CD4-positive, alpha-beta memory T cell (primary cell): ENCODE data around the gene MAPK4. TPM values are rescaled to one million over a fixed set of nuclear protein-coding genes. Genes with fewer than 3 reads are reported as not detected.

ENCODE experiments used
- CTCF ChIA-PET: fragments of 350-600 bp; sonication (Branson Sonifier 250); formaldehyde crosslinking; loops from one replicate; lab custom pipeline; 2021; ENCODE audit warnings: inconsistent platforms; ENCODE audit not compliant: partially characterized antibody; lab: Charles Lee
- POLR2A ChIA-PET: fragments of 350-600 bp; sonication (Branson Sonifier 250); formaldehyde crosslinking; loops from one replicate; lab custom pipeline; 2021; ENCODE audit not compliant: partially characterized antibody; lab: Charles Lee
- DNase-seq, 5 donors: peaks; one replicate each; pipeline versions ENCODE4 v3.0.0 to v3.0.0-alpha.2; 2020 to 2022; ENCODE audit warnings: mixed read lengths in 1 of 5
- H3K27ac ChIP-seq: one replicate; pipeline ENCODE4 v1.7.0; 2013; ENCODE audit warnings: low read depth, low read length
- H3K27me3 ChIP-seq: 2 replicates; pipeline ENCODE4 v1.7.0; 2013; ENCODE audit warnings: mild to moderate bottlenecking, low read length, moderate library complexity; ENCODE audit not compliant: insufficient read depth
- H3K36me3 ChIP-seq: 2 replicates; pipeline ENCODE4 v1.7.0; 2013; ENCODE audit warnings: mild to moderate bottlenecking, low read length, moderate library complexity; ENCODE audit not compliant: insufficient read depth
- H3K4me1 ChIP-seq: 2 replicates; pipeline ENCODE4 v1.7.0; 2013; ENCODE audit warnings: mild to moderate bottlenecking, low read length, moderate library complexity; ENCODE audit not compliant: insufficient read depth
- H3K4me3 ChIP-seq, 2 donors: one replicate each; pipeline ENCODE4 v1.7.0; 2013; ENCODE audit warnings: low read length in 2 of 2, mild to moderate bottlenecking in 1 of 2
- H3K9me3 ChIP-seq, 2 donors: one replicate each; pipeline ENCODE4 v1.7.0; 2013; ENCODE audit warnings: low read length in 2 of 2, control low read depth in 1 of 2; ENCODE audit not compliant: control insufficient read depth in 1 of 2
- H3K27ac Mint-ChIP-seq, 7 donors: one replicate each; pipeline ENCODE4 v1.8.0; 2020 to 2021; ENCODE audit warnings: mixed read lengths in 7 of 7, mild to moderate bottlenecking in 6 of 7, inconsistent platforms in 3 of 7, moderate library complexity in 3 of 7
- H3K27me3 Mint-ChIP-seq, 2 donors: one replicate each; pipeline ENCODE4 v1.8.0; 2020 to 2021; ENCODE audit warnings: mixed read lengths in 2 of 2
- H3K36me3 Mint-ChIP-seq, 2 donors: one replicate each; pipeline ENCODE4 v1.8.0; 2020 to 2021; ENCODE audit warnings: mixed read lengths in 2 of 2, inconsistent platforms in 1 of 2, mild to moderate bottlenecking in 1 of 2
- H3K4me1 Mint-ChIP-seq, 4 donors: one replicate each; pipeline ENCODE4 v1.8.0; 2020 to 2021; ENCODE audit warnings: mixed read lengths in 4 of 4, mild to moderate bottlenecking in 1 of 4
- H3K4me3 Mint-ChIP-seq, 8 donors: one replicate each; pipeline ENCODE4 v1.8.0; 2020 to 2021; ENCODE audit warnings: mixed read lengths in 8 of 8, mild to moderate bottlenecking in 7 of 8, moderate library complexity in 6 of 8, inconsistent platforms in 3 of 8
- H3K9me3 Mint-ChIP-seq, 8 donors: one replicate each; pipeline ENCODE4 v1.8.0; 2020 to 2021; ENCODE audit warnings: mixed read lengths in 8 of 8, mild to moderate bottlenecking in 5 of 8, inconsistent platforms in 3 of 8, moderate library complexity in 1 of 8
- intact Hi-C: fragments of 100-400 bp; cut with micrococcal nuclease; formaldehyde crosslinking; loops from one replicate; pipeline ENCODE4 v1.15.1; 2023
- polyA plus RNA-seq, 2 donors: library from polyadenylated mRNA; unstranded; fragments of 300-500 nt; fragmentation: Illumina TruSeq; gene quantifications; one replicate each; pipeline ENCODE4 v1.2.3, GENCODE V29; 2021
- total RNA-seq, 2 experiments: library from RNA; stranded (reverse); gene quantifications; one replicate each; pipeline ENCODE4 v1.2.3, GENCODE V29; 2021

MAPK4 gene
- total and polyA plus RNA-seq, 4 experiments from 2014 or later: not detected

GRCh38 chr18:50680966-50681365, 121.1 kb downstream of the MAPK4 start:
- Mint-ChIP-seq H3K9me3 (peaks cover 0 to 3% (median 0%) of the 10 kb centered on the region in 8 donors), H3K4me1 (no peaks in the 10 kb centered on the region), H3K27ac (no peak overlapping the region), H3K27me3 (peaks cover 3% of the 10 kb centered on the region in 2 donors), H3K36me3 (no peaks in the 10 kb centered on the region), H3K4me3 (no peak overlapping the region)
- Histone ChIP-seq H3K9me3 (no peaks in the 10 kb centered on the region), H3K27ac (no peak overlapping the region), H3K4me3 (no peak overlapping the region), H3K36me3 (no peaks in the 10 kb centered on the region), H3K4me1 (no peaks in the 10 kb centered on the region), H3K27me3 (no peaks in the 10 kb centered on the region)
- intact Hi-C loops: no loop called here
- ChIA-PET POLR2A (no interaction called here), CTCF (no interaction called here)
- no peak for DNase-seq

- Mint-ChIP-seq H3K4me3 (no peak overlapping the region), H3K9me3 (peaks cover 0 to 3% (median 0%) of the 10 kb centered on the region in 8 donors), H3K27me3 (peaks cover 2 to 3% of the 10 kb centered on the region in 2 donors), H3K4me1 (no peaks in the 10 kb centered on the region), H3K36me3 (no peaks in the 10 kb centered on the region), H3K27ac (no peak overlapping the region)
- Histone ChIP-seq H3K27ac (no peak overlapping the region), H3K4me1 (no peaks in the 10 kb centered on the region), H3K4me3 (no peak overlapping the region), H3K9me3 (no peaks in the 10 kb centered on the region), H3K36me3 (no peaks in the 10 kb centered on the region), H3K27me3 (no peaks in the 10 kb centered on the region)
- intact Hi-C loops: no loop called here
- DNase-seq: no peak
- ChIA-PET POLR2A (no interaction called here), CTCF (no interaction called here)
Measured at GRCh38 chr18:50682852-50683251, 123.0 kb downstream of the MAPK4 start.

DNA sequence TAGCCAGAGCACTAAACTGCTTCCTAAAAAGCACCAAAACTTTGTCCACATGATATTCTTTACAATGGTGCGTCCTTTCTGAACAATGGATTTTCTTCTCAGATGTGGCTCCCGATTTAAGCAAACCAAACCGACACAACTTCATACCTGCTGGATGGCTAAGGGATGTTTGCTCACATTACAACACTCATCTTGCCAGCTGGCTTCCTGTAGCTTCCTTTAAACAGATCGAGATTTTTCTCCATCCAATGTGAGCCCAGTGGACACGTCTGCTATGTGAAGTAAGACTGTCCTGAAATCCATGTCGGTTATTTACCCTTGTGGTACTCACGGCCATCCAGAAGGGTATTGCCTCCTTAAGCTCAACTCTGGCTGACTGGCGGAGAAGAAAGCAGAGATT, 126.5 kb downstream of the MAPK4 start:
- H3K36me3 Mint-ChIP-seq: no peaks in the 10 kb centered on the region
- DNase-seq: no peak
- H3K27ac Mint-ChIP-seq: no peak overlapping the region
- ChIA-PET POLR2A (no interaction called here), CTCF (no interaction called here)
- intact Hi-C loops: no loop called here
- Histone ChIP-seq H3K4me1 (no peaks in the 10 kb centered on the region), H3K27me3 (no peaks in the 10 kb centered on the region), H3K9me3 (no peaks in the 10 kb centered on the region), H3K27ac (no peak overlapping the region), H3K36me3 (no peaks in the 10 kb centered on the region), H3K4me3 (no peak overlapping the region)
- H3K4me1 Mint-ChIP-seq: no peaks in the 10 kb centered on the region
- H3K4me3 Mint-ChIP-seq: no peak overlapping the region
- peaks cover 2 to 3% of the 10 kb centered on the region in 2 donors for H3K27me3 Mint-ChIP-seq
- H3K9me3 Mint-ChIP-seq: no peaks in the 10 kb centered on the region

DNA sequence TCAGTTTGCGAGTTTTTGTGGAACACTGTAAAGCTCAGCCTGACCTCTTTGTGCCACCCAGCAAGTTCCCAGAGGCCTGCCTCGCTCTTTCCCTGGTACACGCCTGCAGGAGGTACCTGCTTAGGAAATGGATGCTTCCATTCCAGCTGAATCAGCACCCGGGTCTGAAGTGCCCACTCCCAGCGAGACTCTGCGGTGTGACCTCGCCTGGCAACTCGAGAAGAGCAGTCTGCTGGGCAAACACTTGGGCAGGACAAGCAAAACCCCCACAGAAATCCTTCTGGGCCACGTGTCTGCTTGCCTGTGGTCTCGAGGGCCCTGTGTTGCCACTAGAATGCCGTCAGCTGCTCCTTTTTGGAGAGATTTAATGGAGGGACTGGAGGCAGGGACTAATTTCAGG, 127.6 kb downstream of the MAPK4 start:
- H3K27me3 Mint-ChIP-seq: peaks cover 2% of the 10 kb centered on the region in 2 donors
- no peaks in the 10 kb centered on the region for H3K4me1 Mint-ChIP-seq

GRCh38 chr18:50689578-50689977, 129.7 kb downstream of the MAPK4 start:
- intact Hi-C loops: no loop called here
- no peaks in the 10 kb centered on the region for H3K36me3 Mint-ChIP-seq
- no peak for DNase-seq
- CTCF ChIA-PET: no interaction called here
- Histone ChIP-seq H3K27ac (no peak overlapping the region), H3K36me3 (no peaks in the 10 kb centered on the region), H3K4me1 (no peaks in the 10 kb centered on the region), H3K27me3 (no peaks in the 10 kb centered on the region), H3K4me3 (no peak overlapping the region), H3K9me3 (no peaks in the 10 kb centered on the region)
- H3K27me3 Mint-ChIP-seq: peaks cover 0 to 2% of the 10 kb centered on the region in 2 donors
- H3K4me1 Mint-ChIP-seq: no peaks in the 10 kb centered on the region
- H3K9me3 Mint-ChIP-seq: no peaks in the 10 kb centered on the region
- H3K27ac Mint-ChIP-seq: no peak overlapping the region
- no peak overlapping the region for H3K4me3 Mint-ChIP-seq
- POLR2A ChIA-PET: no interaction called here

More for the DNA sequence above, 127.6 kb downstream of the MAPK4 start:
- no peak overlapping the region for H3K27ac Mint-ChIP-seq
- Histone ChIP-seq H3K4me1 (no peaks in the 10 kb centered on the region), H3K36me3 (no peaks in the 10 kb centered on the region), H3K27ac (no peak overlapping the region), H3K9me3 (no peaks in the 10 kb centered on the region), H3K27me3 (no peaks in the 10 kb centered on the region), H3K4me3 (no peak overlapping the region)
- CTCF ChIA-PET: no interaction called here
- POLR2A ChIA-PET: no interaction called here
- intact Hi-C loops: no loop called here
- DNase-seq: no peak
- no peaks in the 10 kb centered on the region for H3K9me3 Mint-ChIP-seq
- no peaks in the 10 kb centered on the region for H3K36me3 Mint-ChIP-seq
- no peak overlapping the region for H3K4me3 Mint-ChIP-seq

GRCh38 chr18:50694147-50694546, 134.3 kb downstream of the MAPK4 start:
- no peak overlapping the region for H3K27ac Mint-ChIP-seq
- H3K9me3 Mint-ChIP-seq: no peaks in the 10 kb centered on the region
- POLR2A ChIA-PET: no interaction called here
- no peaks in the 10 kb centered on the region for H3K9me3 ChIP-seq
- no peak overlapping the region for H3K27ac ChIP-seq
- no peak overlapping the region for H3K4me3 Mint-ChIP-seq
- H3K4me3 ChIP-seq: no peak overlapping the region
- intact Hi-C loops: no loop called here
- CTCF ChIA-PET: no interaction called here
- no peaks in the 10 kb centered on the region for H3K36me3 Mint-ChIP-seq
- no peaks in the 10 kb centered on the region for H3K4me1 Mint-ChIP-seq
- no peak for DNase-seq
- no peaks in the 10 kb centered on the region for H3K4me1 ChIP-seq
- no peaks in the 10 kb centered on the region for H3K27me3 ChIP-seq
- H3K27me3 Mint-ChIP-seq: peaks cover 2 to 8% of the 10 kb centered on the region in 2 donors
- no peaks in the 10 kb centered on the region for H3K36me3 ChIP-seq

- Mint-ChIP-seq H3K36me3 (no peaks in the 10 kb centered on the region), H3K27me3 (peaks cover 5 to 8% of the 10 kb centered on the region in 2 donors), H3K27ac (no peak overlapping the region), H3K4me3 (no peak overlapping the region), H3K9me3 (no peaks in the 10 kb centered on the region), H3K4me1 (no peaks in the 10 kb centered on the region)
- CTCF ChIA-PET: no interaction called here
- Histone ChIP-seq H3K4me3 (no peak overlapping the region), H3K27me3 (no peaks in the 10 kb centered on the region), H3K36me3 (no peaks in the 10 kb centered on the region), H3K27ac (no peak overlapping the region), H3K9me3 (no peaks in the 10 kb centered on the region), H3K4me1 (no peaks in the 10 kb centered on the region)
- POLR2A ChIA-PET: no interaction called here
- intact Hi-C loops: no loop called here
- no peak for DNase-seq
Measured at GRCh38 chr18:50695431-50696176, 135.7 kb downstream of the MAPK4 start.
